Epithelial cell of esophagus (primary cell): ENCODE measurements around the gene DIPK1B.

ENCODE experiments used
- DNase-seq: peaks from one replicate; pipeline ENCODE4 v3.0.0; 2010; ENCODE audit warnings: low read depth
- H3K4me3 ChIP-seq: 2 replicates; pipeline ENCODE4 v1.5.1; 2011; ENCODE audit warnings: mild to moderate bottlenecking, low read length, control low read depth
- TF ChIP-seq, protein P1 (sequence below): IDR thresholded peaks from 2 replicates; pipeline ENCODE4 v1.5.1; 2011; ENCODE audit warnings: low read depth, mild to moderate bottlenecking, low read length, control low read depth, inconsistent platforms; ENCODE audit not compliant: insufficient read depth; ENCODE audit errors: missing control alignments

Gene DIPK1B

DNA sequence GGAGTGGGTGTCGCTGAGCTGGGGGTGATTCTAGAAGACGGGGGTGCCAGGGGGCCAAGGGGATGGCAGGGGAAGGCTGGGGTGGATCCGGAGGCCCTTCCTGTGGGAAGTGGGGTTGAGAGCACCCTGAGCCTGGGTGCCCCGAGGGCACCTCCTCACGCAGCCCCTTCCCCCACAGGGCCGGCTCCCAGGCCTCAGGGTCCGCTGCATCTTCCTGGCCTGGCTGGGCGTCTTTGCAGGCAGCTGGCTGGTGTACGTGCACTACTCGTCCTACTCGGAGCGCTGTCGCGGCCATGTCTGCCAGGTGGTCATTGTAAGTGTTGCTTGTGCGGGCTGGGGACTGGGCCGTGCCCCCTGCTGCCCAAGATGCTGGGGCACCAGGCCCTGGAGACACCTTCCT is 5.0 kb downstream of the DIPK1B start:
- TF ChIP-seq, protein P1, sequence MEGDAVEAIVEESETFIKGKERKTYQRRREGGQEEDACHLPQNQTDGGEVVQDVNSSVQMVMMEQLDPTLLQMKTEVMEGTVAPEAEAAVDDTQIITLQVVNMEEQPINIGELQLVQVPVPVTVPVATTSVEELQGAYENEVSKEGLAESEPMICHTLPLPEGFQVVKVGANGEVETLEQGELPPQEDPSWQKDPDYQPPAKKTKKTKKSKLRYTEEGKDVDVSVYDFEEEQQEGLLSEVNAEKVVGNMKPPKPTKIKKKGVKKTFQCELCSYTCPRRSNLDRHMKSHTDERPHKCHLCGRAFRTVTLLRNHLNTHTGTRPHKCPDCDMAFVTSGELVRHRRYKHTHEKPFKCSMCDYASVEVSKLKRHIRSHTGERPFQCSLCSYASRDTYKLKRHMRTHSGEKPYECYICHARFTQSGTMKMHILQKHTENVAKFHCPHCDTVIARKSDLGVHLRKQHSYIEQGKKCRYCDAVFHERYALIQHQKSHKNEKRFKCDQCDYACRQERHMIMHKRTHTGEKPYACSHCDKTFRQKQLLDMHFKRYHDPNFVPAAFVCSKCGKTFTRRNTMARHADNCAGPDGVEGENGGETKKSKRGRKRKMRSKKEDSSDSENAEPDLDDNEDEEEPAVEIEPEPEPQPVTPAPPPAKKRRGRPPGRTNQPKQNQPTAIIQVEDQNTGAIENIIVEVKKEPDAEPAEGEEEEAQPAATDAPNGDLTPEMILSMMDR, result no peak
- H3K4me3 ChIP-seq, result no peak overlapping the region

DNA sequence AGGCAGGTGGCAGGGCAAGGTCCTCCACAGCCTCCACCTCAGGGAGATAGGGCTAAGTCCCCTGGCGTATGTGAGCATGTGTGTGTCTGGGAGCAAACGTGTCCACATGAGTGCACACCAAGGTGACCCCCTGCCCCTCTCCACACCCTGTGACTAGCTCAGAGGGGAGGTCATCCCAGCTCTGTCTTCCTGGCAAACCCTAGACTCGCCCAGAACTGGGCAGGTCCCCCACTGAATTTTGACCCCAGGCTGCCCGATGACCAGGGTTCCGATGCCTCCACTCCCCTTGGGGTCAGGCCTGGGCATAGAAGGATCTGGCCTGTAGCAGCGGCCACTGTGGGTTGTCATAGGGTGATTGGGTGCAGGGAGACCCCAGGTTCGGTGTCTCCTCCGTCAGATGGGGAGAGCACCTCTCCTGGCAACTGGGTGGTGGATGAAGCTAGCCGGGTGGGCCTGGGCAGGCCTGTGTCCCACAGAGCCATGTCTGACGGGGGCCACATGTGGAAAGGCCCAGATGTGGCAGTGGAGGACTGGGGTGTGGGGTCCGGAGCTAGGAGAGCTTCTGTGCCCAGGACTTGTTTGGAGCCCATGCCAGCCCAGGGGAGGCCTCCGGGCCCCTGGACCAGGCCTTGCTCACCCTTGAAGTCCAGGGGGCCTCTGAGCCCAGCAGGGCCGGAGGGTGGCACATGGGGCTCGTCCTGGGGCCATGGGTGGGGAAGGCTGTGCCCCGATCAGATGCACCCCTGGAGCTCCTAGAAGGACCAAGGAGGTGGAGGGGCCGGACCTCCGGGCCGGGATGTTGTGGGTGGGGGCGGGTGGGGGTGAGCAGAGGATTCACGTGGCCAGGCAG is 6.2 kb downstream of the DIPK1B start:
- TF ChIP-seq, protein P1, result no peak
- no peak for DNase-seq
- no peak overlapping the region for H3K4me3 ChIP-seq

More for the DNA sequence above, 5.0 kb downstream of the DIPK1B start:
- DNase-seq, result no peak

DNA sequence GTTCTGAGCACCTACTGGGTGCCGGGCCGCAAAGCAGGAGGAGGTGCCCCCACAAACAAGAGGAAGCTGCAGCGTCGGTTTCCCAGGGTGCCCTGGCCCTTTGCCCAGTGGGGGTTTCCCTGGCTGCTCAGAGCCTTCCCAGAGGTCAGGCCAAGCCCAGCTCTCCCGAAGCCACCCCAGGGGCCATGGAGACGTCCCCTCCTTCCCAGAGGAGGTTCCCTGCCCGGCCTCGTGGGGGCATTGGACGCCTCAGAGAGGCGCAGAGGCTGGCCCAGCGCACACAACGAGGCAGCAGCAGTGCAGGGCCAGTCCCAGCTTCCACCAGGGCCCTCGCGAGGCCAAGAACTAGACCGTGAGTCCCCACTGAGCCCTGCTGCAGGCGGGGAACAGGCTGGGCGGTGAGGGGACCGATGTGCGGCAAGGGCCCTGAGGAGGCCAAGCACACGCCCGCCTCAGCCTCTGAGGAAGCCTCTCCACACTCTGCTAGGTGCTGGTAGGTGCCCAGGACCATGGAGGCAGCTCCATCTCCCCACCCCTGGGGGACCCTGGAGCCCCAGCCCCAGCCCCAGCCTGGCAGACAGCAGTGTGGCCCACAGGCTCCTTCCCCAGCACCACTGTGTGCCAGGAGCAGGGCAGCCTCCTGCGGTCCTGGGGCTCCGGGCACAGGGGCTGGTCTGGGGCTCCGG is 7.0 kb downstream of the DIPK1B start:
- H3K4me3 ChIP-seq, result no peak overlapping the region
- no peak for DNase-seq
- TF ChIP-seq, protein P1, result no peak

DNA sequence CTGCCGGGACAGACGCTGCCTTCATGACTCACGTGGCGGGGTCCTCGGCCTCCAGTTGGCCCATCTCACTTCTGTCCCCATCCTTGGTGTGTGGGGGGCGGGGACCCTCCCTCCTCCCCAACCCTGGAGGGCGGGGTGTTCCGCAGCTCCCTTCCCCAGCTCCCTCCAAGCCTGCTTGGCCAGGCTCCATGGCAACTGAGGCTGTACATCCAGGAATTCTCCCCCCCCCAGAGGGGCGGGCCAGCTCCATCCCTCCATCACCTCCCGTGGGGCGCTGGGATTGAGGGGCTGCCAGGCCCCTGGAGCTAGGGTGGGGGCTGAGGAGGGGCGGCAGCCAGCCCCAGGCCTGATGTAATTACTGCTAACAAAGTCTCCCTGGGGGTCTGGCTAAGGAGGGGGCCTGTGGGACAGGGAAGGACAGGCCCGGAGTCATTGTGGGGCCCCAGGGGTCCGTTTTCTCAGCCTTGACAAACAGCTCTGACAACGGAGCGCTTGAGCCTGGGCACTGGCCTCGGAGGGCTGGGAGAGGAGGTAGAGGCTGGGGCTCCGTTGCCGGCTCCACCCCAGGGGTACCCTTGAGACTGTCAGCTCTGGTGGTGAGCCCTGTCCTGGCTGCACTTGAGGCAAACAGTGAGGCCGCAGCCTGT is 8.0 kb downstream of the DIPK1B start:
- H3K4me3 ChIP-seq, result no peak overlapping the region
- DNase-seq, result no peak
- TF ChIP-seq, protein P1, result no peak

DNA sequence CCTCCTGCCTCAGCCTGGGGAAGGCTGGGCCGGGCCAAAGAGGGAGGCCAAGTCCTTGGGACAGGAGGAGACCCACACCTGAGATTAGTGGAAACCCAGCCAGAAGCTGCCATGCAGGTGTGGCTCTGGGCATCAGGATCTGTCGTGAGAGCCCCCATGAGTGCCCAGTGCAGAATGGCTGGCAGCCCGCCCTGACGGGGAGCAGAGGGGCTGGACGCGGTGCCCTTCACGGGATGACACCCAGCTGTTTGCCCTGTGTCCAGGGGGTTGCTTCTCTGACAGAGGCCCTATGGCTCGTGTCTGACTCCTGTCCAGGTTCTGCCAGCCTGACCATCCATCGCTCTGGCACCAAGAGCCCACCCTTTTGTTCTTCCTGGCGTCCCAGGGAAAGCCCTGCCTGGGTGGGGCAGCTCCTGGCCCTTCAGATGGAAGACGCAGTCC is 8.5 kb downstream of the DIPK1B start:
- H3K4me3 ChIP-seq, result no peak overlapping the region
- TF ChIP-seq, protein P1, result no peak

DNA sequence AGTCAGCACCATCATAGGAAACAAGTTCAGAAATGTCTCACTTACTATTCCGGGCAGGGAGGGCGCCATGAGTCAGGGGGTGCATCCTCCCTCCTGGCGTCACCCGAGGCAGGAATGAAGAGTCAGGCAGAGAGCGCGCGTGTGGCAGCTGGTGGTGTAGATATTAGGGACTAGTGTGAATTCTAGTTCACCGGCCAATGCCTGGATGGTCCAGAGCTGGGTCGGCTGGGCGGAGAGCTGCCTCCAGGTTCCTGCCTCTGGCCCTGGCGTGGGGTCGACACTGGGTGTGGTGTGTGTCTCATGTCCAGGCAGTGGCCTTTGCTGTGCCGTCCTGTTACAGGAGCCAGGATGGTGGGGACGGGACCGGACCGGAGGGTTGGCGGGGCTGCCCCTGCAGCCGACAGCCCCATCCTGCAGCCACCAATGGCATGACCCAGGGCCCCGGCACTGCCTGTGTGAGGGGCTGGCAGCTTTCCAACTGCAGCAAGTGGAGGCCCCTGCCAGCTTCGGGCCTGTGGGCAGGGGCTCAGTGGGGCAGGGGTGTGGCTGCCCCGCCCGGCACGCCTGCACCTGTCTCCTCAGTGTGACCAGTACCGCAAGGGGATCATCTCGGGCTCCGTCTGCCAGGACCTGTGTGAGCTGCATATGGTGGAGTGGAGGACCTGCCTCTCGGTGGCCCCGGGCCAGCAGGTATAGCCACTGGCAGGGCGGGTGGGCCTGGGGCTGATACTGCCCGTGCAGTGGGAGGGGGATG is 9.1 kb downstream of the DIPK1B start:
- DNase-seq, result peak; percentile 95

More for the DNA sequence above, 8.5 kb downstream of the DIPK1B start:
- no peak for DNase-seq

More for the DNA sequence above, 9.1 kb downstream of the DIPK1B start:
- no peak overlapping the region for H3K4me3 ChIP-seq
- TF ChIP-seq, protein P1, result no peak
